Uterus (tissue), 4 donors: Measurements from ENCODE around the gene ITGA11. TPM values are rescaled to one million over a fixed set of nuclear protein-coding genes. Genes with fewer than 3 reads are reported as not detected.

ENCODE experiments used
- DNase-seq, 2 donors: peaks; one replicate each; pipeline ENCODE4 v3.0.0-alpha.2; 2019 to 2020
- H3K27ac ChIP-seq, 2 donors: fragments of 200-600 bp; sonication (generic); 1 replicate in 1 of 2; 2 replicates in 1 of 2; pipeline ENCODE4 v1.5.1; 2016 to 2018
- H3K27me3 ChIP-seq, 2 donors: fragments of 200-600 bp; sonication (generic); one replicate each; pipeline ENCODE4 v1.5.1; 2018 to 2019; ENCODE audit warnings: control low read depth in 1 of 2
- H3K36me3 ChIP-seq, 2 donors: fragments of 200-600 bp; sonication (generic); one replicate each; pipeline ENCODE4 v1.5.1; 2019; ENCODE audit warnings: control low read depth in 1 of 2
- H3K4me1 ChIP-seq, 2 donors: fragments of 200-600 bp; sonication (generic); one replicate each; pipeline ENCODE4 v1.5.1; 2018 to 2019; ENCODE audit warnings: control low read depth in 1 of 2
- H3K4me3 ChIP-seq, 2 donors: fragments of 200-600 bp; sonication (generic); 1 replicate in 1 of 2; 2 replicates in 1 of 2; pipeline ENCODE4 v1.5.1; 2018 to 2019; ENCODE audit warnings: mild to moderate bottlenecking in 1 of 2
- H3K9me3 ChIP-seq, 2 donors: fragments of 200-600 bp; sonication (generic); one replicate each; pipeline ENCODE4 v1.5.1; 2019; ENCODE audit warnings: control low read depth in 1 of 2
- CTCF ChIP-seq, 4 experiments: fragments of 200-600 bp in 2 of 4; fragments of 450-650 bp in 2 of 4; sonication (generic) in 2 of 4; IDR thresholded peaks; one replicate each; pipeline ENCODE4 v1.5.1; 2016 to 2019; ENCODE audit warnings: antibody characterized with exemption in 4 of 4, mild to moderate bottlenecking in 2 of 4, moderate library complexity in 1 of 4
- POLR2A ChIP-seq, 2 donors: fragments of 450-650 bp; IDR thresholded peaks; one replicate each; pipeline ENCODE4 v1.6.1; 2016; ENCODE audit warnings: antibody characterized with exemption in 2 of 2, mild to moderate bottlenecking in 1 of 2, moderate library complexity in 1 of 2
- intact Hi-C: fragments of 100-400 bp; cut with DNase I; formaldehyde crosslinking; loops from one replicate; pipeline ENCODE4 v1.15.1; 2023; ENCODE audit warnings: low total_unique reads
- total RNA-seq, 4 donors: library from RNA; depleted of rRNA in 3 of 4; stranded (reverse); fragments of >200 nt in 3 of 4; gene quantifications; one replicate each; pipeline versions ENCODE4 v1.1.0 to v1.2.4, GENCODE V29; 2014 to 2023
- donor health status: DM: yes; HTN: yes; CAD: no.

ITGA11 gene
- total RNA-seq, 4 donors from 2014 or later, result 37.3 to 106 (median 61.1) TPM

GRCh38 chr15:68374168-68374745 is 57.7 kb downstream of the ITGA11 start:
- TF ChIP-seq CTCF (IDR thresholded peaks at IDR 0.05) (no peak), POLR2A (IDR thresholded peaks at IDR 0.05) (no peak)
- DNase-seq, result peak; percentile 9 to 11
- intact Hi-C loops, result no loop called here

GRCh38 chr15:68373028-68373427 is 58.9 kb downstream of the ITGA11 start:
- intact Hi-C loops, result no loop called here
- peaks cover 0 to 6% of the 10 kb centered on the region in 2 donors for H3K4me1 ChIP-seq
- no peak for TF ChIP-seq POLR2A (IDR thresholded peaks at IDR 0.05)
- TF ChIP-seq CTCF (IDR thresholded peaks at IDR 0.05), result no peak

More at GRCh38 chr15:68374168-68374745, 57.7 kb downstream of the ITGA11 start:
- no peaks in the 10 kb centered on the region for H3K9me3 ChIP-seq
- H3K4me1 ChIP-seq, result no peaks in the 10 kb centered on the region
- no peaks in the 10 kb centered on the region for H3K36me3 ChIP-seq
- no peak overlapping the region for H3K4me3 ChIP-seq
- H3K27ac ChIP-seq, result no peak overlapping the region
- no peaks in the 10 kb centered on the region for H3K27me3 ChIP-seq

GRCh38 chr15:68372291-68372811 is 59.6 kb downstream of the ITGA11 start:
- TF ChIP-seq CTCF (IDR thresholded peaks at IDR 0.05) (peak in 1 of 4 experiments; percentile 37), POLR2A (IDR thresholded peaks at IDR 0.05) (no peak)
- H3K4me1 ChIP-seq, result peaks cover 0 to 6% of the 10 kb centered on the region in 2 donors
- intact Hi-C loops, result no loop called here
- H3K27ac ChIP-seq, result peak overlapping the region in 1 of 2 donors; percentile 60
- H3K4me3 ChIP-seq, result no peak overlapping the region
- DNase-seq, result peak; percentile 16 to 20
- H3K36me3 ChIP-seq, result no peaks in the 10 kb centered on the region
- no peaks in the 10 kb centered on the region for H3K9me3 ChIP-seq
- H3K27me3 ChIP-seq, result no peaks in the 10 kb centered on the region

More at GRCh38 chr15:68373028-68373427, 58.9 kb downstream of the ITGA11 start:
- peak; percentile 3 to 10 for DNase-seq
- Histone ChIP-seq H3K27me3 (no peaks in the 10 kb centered on the region), H3K9me3 (no peaks in the 10 kb centered on the region), H3K36me3 (no peaks in the 10 kb centered on the region), H3K4me3 (no peak overlapping the region), H3K27ac (no peak overlapping the region)

- H3K27me3 ChIP-seq, result no peaks in the 10 kb centered on the region
- H3K9me3 ChIP-seq, result no peaks in the 10 kb centered on the region
- intact Hi-C loops, result no loop called here
- H3K36me3 ChIP-seq, result no peaks in the 10 kb centered on the region
- peak in 1 of 2 donors; percentile 13 for DNase-seq
- H3K4me3 ChIP-seq, result no peak overlapping the region
- no peak for TF ChIP-seq POLR2A (IDR thresholded peaks at IDR 0.05)
- no peak for TF ChIP-seq CTCF (IDR thresholded peaks at IDR 0.05)
- H3K27ac ChIP-seq, result peak overlapping the region in 1 of 2 donors; percentile 60
- peaks cover 0 to 8% of the 10 kb centered on the region in 2 donors for H3K4me1 ChIP-seq
Measured at GRCh38 chr15:68371851-68372250, 60.1 kb downstream of the ITGA11 start.

GRCh38 chr15:68371160-68371559 is 60.8 kb downstream of the ITGA11 start:
- H3K27ac ChIP-seq, result peak overlapping the region; percentile 39 to 60
- peak; percentile 20 to 34 for DNase-seq
- no peak overlapping the region for H3K4me3 ChIP-seq
- no peaks in the 10 kb centered on the region for H3K27me3 ChIP-seq
- H3K9me3 ChIP-seq, result no peaks in the 10 kb centered on the region
- TF ChIP-seq CTCF (IDR thresholded peaks at IDR 0.05) (no peak), POLR2A (IDR thresholded peaks at IDR 0.05) (no peak)
- H3K36me3 ChIP-seq, result no peaks in the 10 kb centered on the region
- H3K4me1 ChIP-seq, result peaks cover 0 to 14% of the 10 kb centered on the region in 2 donors
- intact Hi-C loops, result no loop called here
